HEK293T (cell line): ENCODE measurements around the gene CBY3.
A peak's percentile ranks its signal among the peaks of the same experiment; 100 is the strongest.

ENCODE experiments used
- ARNT ChIP-seq: fragments of 450-650 bp; IDR thresholded peaks from 2 replicates; pipeline ENCODE4 v1.6.1; 2017; ENCODE audit warnings: mild to moderate bottlenecking
- SUZ12 ChIP-seq: fragments of 450-650 bp; IDR thresholded peaks from 2 replicates; pipeline ENCODE4 v1.6.1; 2016; ENCODE audit warnings: mild to moderate bottlenecking
- TF ChIP-seq, protein P1 (sequence below): fragments of 450-650 bp; IDR thresholded peaks from 2 replicates; pipeline ENCODE4 v1.6.1; 2016

DNA sequence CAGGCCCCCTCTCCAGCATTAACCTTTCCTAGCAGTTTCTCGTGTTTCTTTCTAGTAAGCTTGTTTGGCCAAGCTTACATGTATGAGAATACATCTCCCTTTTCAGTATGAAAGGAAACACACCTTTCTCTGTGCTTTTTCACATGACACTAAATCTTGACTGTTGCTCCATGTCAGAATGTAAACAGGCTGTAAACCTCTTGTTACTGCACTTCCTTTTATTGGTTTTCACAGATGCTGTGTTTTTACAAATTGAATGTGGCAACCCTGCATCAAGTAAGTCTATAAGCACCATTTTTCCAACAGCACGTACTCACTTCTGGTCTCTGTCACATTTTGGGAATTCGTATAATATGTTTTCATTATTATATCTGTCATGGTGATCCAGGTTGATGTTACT lies 15.8 kb upstream of the CBY3 start:
- TF ChIP-seq SUZ12 (no peak), ARNT (no peak)
- TF ChIP-seq, protein P1, sequence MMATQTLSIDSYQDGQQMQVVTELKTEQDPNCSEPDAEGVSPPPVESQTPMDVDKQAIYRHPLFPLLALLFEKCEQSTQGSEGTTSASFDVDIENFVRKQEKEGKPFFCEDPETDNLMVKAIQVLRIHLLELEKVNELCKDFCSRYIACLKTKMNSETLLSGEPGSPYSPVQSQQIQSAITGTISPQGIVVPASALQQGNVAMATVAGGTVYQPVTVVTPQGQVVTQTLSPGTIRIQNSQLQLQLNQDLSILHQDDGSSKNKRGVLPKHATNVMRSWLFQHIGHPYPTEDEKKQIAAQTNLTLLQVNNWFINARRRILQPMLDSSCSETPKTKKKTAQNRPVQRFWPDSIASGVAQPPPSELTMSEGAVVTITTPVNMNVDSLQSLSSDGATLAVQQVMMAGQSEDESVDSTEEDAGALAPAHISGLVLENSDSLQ: peak; percentile 84
